ENCODE results near the gene DISP3.

Gene DISP3

GRCh38 chr1:11563560-11564069 lies 84.7 kb downstream of the DISP3 start:
- H3K27me3 ChIP-seq (ENCODE audit: control insufficient read depth, insufficient read depth, low read length) = peaks cover 3% of the 10 kb centered on the region
- no peaks in the 10 kb centered on the region for H3K36me3 ChIP-seq (ENCODE audit: control insufficient read depth, insufficient read depth, low read length)
- H3K9ac ChIP-seq (ENCODE audit: low read length) = no peak overlapping the region
- H3K27ac ChIP-seq (ENCODE audit: low read depth, low read length) = no peak overlapping the region
- H3K4me1 ChIP-seq (ENCODE audit: control insufficient read depth, insufficient read depth, low read length) = no peaks in the 10 kb centered on the region
- H3K4me3 ChIP-seq (ENCODE audit: low read length) = no peak overlapping the region

GRCh38 chr1:11564237-11564636 lies 85.3 kb downstream of the DISP3 start:
- Histone ChIP-seq H3K36me3 (ENCODE audit: control insufficient read depth, insufficient read depth, low read length) (no peaks in the 10 kb centered on the region), H3K4me3 (ENCODE audit: low read length) (no peak overlapping the region), H3K4me1 (ENCODE audit: control insufficient read depth, insufficient read depth, low read length) (no peaks in the 10 kb centered on the region), H3K9ac (ENCODE audit: low read length) (no peak overlapping the region), H3K27me3 (ENCODE audit: control insufficient read depth, insufficient read depth, low read length) (peaks cover 3% of the 10 kb centered on the region), H3K27ac (ENCODE audit: low read depth, low read length) (no peak overlapping the region)

- Histone ChIP-seq H3K4me1 (ENCODE audit: control insufficient read depth, insufficient read depth, low read length) (no peaks in the 10 kb centered on the region), H3K27me3 (ENCODE audit: control insufficient read depth, insufficient read depth, low read length) (peaks cover 3% of the 10 kb centered on the region), H3K4me3 (ENCODE audit: low read length) (no peak overlapping the region), H3K9ac (ENCODE audit: low read length) (no peak overlapping the region), H3K36me3 (ENCODE audit: control insufficient read depth, insufficient read depth, low read length) (no peaks in the 10 kb centered on the region), H3K27ac (ENCODE audit: low read depth, low read length) (no peak overlapping the region)
These were observed 87.3 kb downstream of the DISP3 start for GRCh38 chr1:11566042-11566850.

- Histone ChIP-seq H3K9ac (ENCODE audit: low read length) (no peak overlapping the region), H3K4me3 (ENCODE audit: low read length) (no peak overlapping the region), H3K4me1 (ENCODE audit: control insufficient read depth, insufficient read depth, low read length) (no peaks in the 10 kb centered on the region), H3K27ac (ENCODE audit: low read depth, low read length) (no peak overlapping the region), H3K27me3 (ENCODE audit: control insufficient read depth, insufficient read depth, low read length) (peaks cover 3% of the 10 kb centered on the region), H3K36me3 (ENCODE audit: control insufficient read depth, insufficient read depth, low read length) (no peaks in the 10 kb centered on the region)
These were observed 88.5 kb downstream of the DISP3 start for GRCh38 chr1:11567244-11568065.

- H3K27me3 ChIP-seq (ENCODE audit: control insufficient read depth, insufficient read depth, low read length) = peaks cover 3% of the 10 kb centered on the region
These were observed 89.7 kb downstream of the DISP3 start for GRCh38 chr1:11568687-11569086.

GRCh38 chr1:11569551-11569950 lies 90.6 kb downstream of the DISP3 start:
- Histone ChIP-seq H3K9ac (ENCODE audit: low read length) (no peak overlapping the region), H3K27me3 (ENCODE audit: control insufficient read depth, insufficient read depth, low read length) (peaks cover 3% of the 10 kb centered on the region), H3K27ac (ENCODE audit: low read depth, low read length) (no peak overlapping the region)

More at GRCh38 chr1:11568687-11569086, 89.7 kb downstream of the DISP3 start:
- Histone ChIP-seq H3K9ac (ENCODE audit: low read length) (no peak overlapping the region), H3K4me1 (ENCODE audit: control insufficient read depth, insufficient read depth, low read length) (no peaks in the 10 kb centered on the region), H3K27ac (ENCODE audit: low read depth, low read length) (no peak overlapping the region), H3K4me3 (ENCODE audit: low read length) (no peak overlapping the region), H3K36me3 (ENCODE audit: control insufficient read depth, insufficient read depth, low read length) (no peaks in the 10 kb centered on the region)

GRCh38 chr1:11569954-11570353 lies 91.0 kb downstream of the DISP3 start:
- Histone ChIP-seq H3K4me3 (ENCODE audit: low read length) (no peak overlapping the region), H3K27me3 (ENCODE audit: control insufficient read depth, insufficient read depth, low read length) (peaks cover 3% of the 10 kb centered on the region), H3K27ac (ENCODE audit: low read depth, low read length) (no peak overlapping the region)

More at GRCh38 chr1:11569551-11569950, 90.6 kb downstream of the DISP3 start:
- Histone ChIP-seq H3K4me3 (ENCODE audit: low read length) (no peak overlapping the region), H3K36me3 (ENCODE audit: control insufficient read depth, insufficient read depth, low read length) (no peaks in the 10 kb centered on the region), H3K4me1 (ENCODE audit: control insufficient read depth, insufficient read depth, low read length) (no peaks in the 10 kb centered on the region)

GRCh38 chr1:11570821-11571380 lies 91.9 kb downstream of the DISP3 start:
- peaks cover 3% of the 10 kb centered on the region for H3K27me3 ChIP-seq (ENCODE audit: control insufficient read depth, insufficient read depth, low read length)
- no peak overlapping the region for H3K9ac ChIP-seq (ENCODE audit: low read length)
- no peaks in the 10 kb centered on the region for H3K36me3 ChIP-seq (ENCODE audit: control insufficient read depth, insufficient read depth, low read length)
- H3K4me3 ChIP-seq (ENCODE audit: low read length) = no peak overlapping the region
- no peaks in the 10 kb centered on the region for H3K4me1 ChIP-seq (ENCODE audit: control insufficient read depth, insufficient read depth, low read length)
- H3K27ac ChIP-seq (ENCODE audit: low read depth, low read length) = no peak overlapping the region

More at GRCh38 chr1:11569954-11570353, 91.0 kb downstream of the DISP3 start:
- no peaks in the 10 kb centered on the region for H3K4me1 ChIP-seq (ENCODE audit: control insufficient read depth, insufficient read depth, low read length)
- H3K9ac ChIP-seq (ENCODE audit: low read length) = no peak overlapping the region
- no peaks in the 10 kb centered on the region for H3K36me3 ChIP-seq (ENCODE audit: control insufficient read depth, insufficient read depth, low read length)

- Histone ChIP-seq H3K4me1 (ENCODE audit: control insufficient read depth, insufficient read depth, low read length) (no peaks in the 10 kb centered on the region), H3K27ac (ENCODE audit: low read depth, low read length) (no peak overlapping the region), H3K36me3 (ENCODE audit: control insufficient read depth, insufficient read depth, low read length) (no peaks in the 10 kb centered on the region), H3K27me3 (ENCODE audit: control insufficient read depth, insufficient read depth, low read length) (peaks cover 3% of the 10 kb centered on the region), H3K4me3 (ENCODE audit: low read length) (no peak overlapping the region), H3K9ac (ENCODE audit: low read length) (no peak overlapping the region)
These were observed 93.1 kb downstream of the DISP3 start for GRCh38 chr1:11571906-11572616.

- Histone ChIP-seq H3K9ac (ENCODE audit: low read length) (no peak overlapping the region), H3K36me3 (ENCODE audit: control insufficient read depth, insufficient read depth, low read length) (no peaks in the 10 kb centered on the region), H3K27ac (ENCODE audit: low read depth, low read length) (no peak overlapping the region), H3K27me3 (ENCODE audit: control insufficient read depth, insufficient read depth, low read length) (peaks cover 9% of the 10 kb centered on the region), H3K4me1 (ENCODE audit: control insufficient read depth, insufficient read depth, low read length) (no peaks in the 10 kb centered on the region), H3K4me3 (ENCODE audit: low read length) (no peak overlapping the region)
These were observed 94.2 kb downstream of the DISP3 start for GRCh38 chr1:11573116-11573692.

- Histone ChIP-seq H3K27ac (ENCODE audit: low read depth, low read length) (no peak overlapping the region), H3K36me3 (ENCODE audit: control insufficient read depth, insufficient read depth, low read length) (no peaks in the 10 kb centered on the region), H3K4me1 (ENCODE audit: control insufficient read depth, insufficient read depth, low read length) (no peaks in the 10 kb centered on the region), H3K9ac (ENCODE audit: low read length) (no peak overlapping the region), H3K27me3 (ENCODE audit: control insufficient read depth, insufficient read depth, low read length) (peaks cover 6% of the 10 kb centered on the region), H3K4me3 (ENCODE audit: low read length) (no peak overlapping the region)
These were observed 96.6 kb downstream of the DISP3 start for GRCh38 chr1:11575553-11575952.
